Measurements from ENCODE around the gene LRRC36. TPM values are rescaled to one million over a fixed set of nuclear protein-coding genes. Genes with fewer than 3 reads are reported as not detected.

Gene LRRC36
- total RNA-seq, 1 experiment from 2014 or later, result 0.13 TPM

- Mint-ChIP-seq H3K27me3 (ENCODE audit: low read depth) (peaks cover 30% of the 10 kb centered on the region), H3K4me1 (peaks cover 15% of the 10 kb centered on the region), H3K36me3 (no peaks in the 10 kb centered on the region), H3K27ac (no peak overlapping the region), H3K9me3 (no peaks in the 10 kb centered on the region), H3K4me3 (no peak overlapping the region)
- CTCF ChIA-PET, result interaction anchor here (0.6 to 5.1 kb wide), 9 partner anchors 12 to 123 kb away, joined by 3 to 44 read pairs (median 4); partner anchors contain the start of genes KCTD19 and LRRC36
- TF ChIP-seq MYBL2 (CRISPR knock-in tag; IDR thresholded peaks at IDR 0.05), result no peak
- no peak for TF ChIP-seq CREB1 (CRISPR knock-in tag; IDR thresholded peaks at IDR 0.05)
- TF ChIP-seq KAT7 (CRISPR knock-in tag; IDR thresholded peaks at IDR 0.05; ENCODE audit: borderline replicate concordance), result no peak
- TF ChIP-seq ZNF396 (CRISPR knock-in tag; IDR thresholded peaks at IDR 0.05; ENCODE audit: borderline replicate concordance), result no peak
- TF ChIP-seq, protein P1, sequence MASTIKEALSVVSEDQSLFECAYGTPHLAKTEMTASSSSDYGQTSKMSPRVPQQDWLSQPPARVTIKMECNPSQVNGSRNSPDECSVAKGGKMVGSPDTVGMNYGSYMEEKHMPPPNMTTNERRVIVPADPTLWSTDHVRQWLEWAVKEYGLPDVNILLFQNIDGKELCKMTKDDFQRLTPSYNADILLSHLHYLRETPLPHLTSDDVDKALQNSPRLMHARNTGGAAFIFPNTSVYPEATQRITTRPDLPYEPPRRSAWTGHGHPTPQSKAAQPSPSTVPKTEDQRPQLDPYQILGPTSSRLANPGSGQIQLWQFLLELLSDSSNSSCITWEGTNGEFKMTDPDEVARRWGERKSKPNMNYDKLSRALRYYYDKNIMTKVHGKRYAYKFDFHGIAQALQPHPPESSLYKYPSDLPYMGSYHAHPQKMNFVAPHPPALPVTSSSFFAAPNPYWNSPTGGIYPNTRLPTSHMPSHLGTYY (CRISPR knock-in tag; IDR thresholded peaks at IDR 0.05), result no peak
- no peak for TF ChIP-seq HMGA2 (CRISPR knock-in tag; IDR thresholded peaks at IDR 0.05)
- TF ChIP-seq FOXK1 (CRISPR knock-in tag; IDR thresholded peaks at IDR 0.05), result no peak
- TF ChIP-seq CBFB (CRISPR knock-in tag; IDR thresholded peaks at IDR 0.05; ENCODE audit: low read depth), result no peak
- no peak for TF ChIP-seq EMX1 (CRISPR knock-in tag; IDR thresholded peaks at IDR 0.05)
- no peak for TF ChIP-seq CDX4 (CRISPR knock-in tag; IDR thresholded peaks at IDR 0.05; ENCODE audit: borderline replicate concordance)
- no peak for TF ChIP-seq SOX15 (CRISPR knock-in tag; IDR thresholded peaks at IDR 0.05)
- TF ChIP-seq, protein P2, sequence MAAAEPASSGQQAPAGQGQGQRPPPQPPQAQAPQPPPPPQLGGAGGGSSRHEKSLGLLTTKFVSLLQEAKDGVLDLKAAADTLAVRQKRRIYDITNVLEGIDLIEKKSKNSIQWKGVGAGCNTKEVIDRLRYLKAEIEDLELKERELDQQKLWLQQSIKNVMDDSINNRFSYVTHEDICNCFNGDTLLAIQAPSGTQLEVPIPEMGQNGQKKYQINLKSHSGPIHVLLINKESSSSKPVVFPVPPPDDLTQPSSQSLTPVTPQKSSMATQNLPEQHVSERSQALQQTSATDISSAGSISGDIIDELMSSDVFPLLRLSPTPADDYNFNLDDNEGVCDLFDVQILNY (CRISPR knock-in tag; IDR thresholded peaks at IDR 0.05), result no peak
- ATAC-seq (peak; percentile 57), DNase-seq (ENCODE audit: low spot score) (no peak)
- POLR2A ChIA-PET, result no interaction called here
Measured at GRCh38 chr16:67387479-67388079, 61.0 kb downstream of the LRRC36 start.

GRCh38 chr16:67388191-67388590, 61.6 kb downstream of the LRRC36 start:
- Mint-ChIP-seq H3K9me3 (no peaks in the 10 kb centered on the region), H3K4me3 (no peak overlapping the region), H3K27me3 (ENCODE audit: low read depth) (peaks cover 36% of the 10 kb centered on the region), H3K4me1 (peaks cover 15% of the 10 kb centered on the region), H3K27ac (no peak overlapping the region), H3K36me3 (no peaks in the 10 kb centered on the region)
- DNase-seq (ENCODE audit: low spot score) (no peak), ATAC-seq (no peak)
- CTCF ChIA-PET, result interaction anchor here (0.6 to 5.1 kb wide), 11 partner anchors 9 to 123 kb away, joined by 3 to 44 read pairs (median 4); partner anchors contain the start of genes KCTD19 and LRRC36
- POLR2A ChIA-PET, result interaction anchor here (0.6 to 0.8 kb wide), 2 partner anchors 21 to 61 kb away, joined by 3 to 5 read pairs; no protein-coding TSS in a partner anchor
- no peak for TF ChIP-seq ZNF121 (CRISPR knock-in tag; IDR thresholded peaks at IDR 0.05)
- TF ChIP-seq, protein P1 (CRISPR knock-in tag; IDR thresholded peaks at IDR 0.05), result no peak

- Mint-ChIP-seq H3K4me3 (no peak overlapping the region), H3K36me3 (no peaks in the 10 kb centered on the region), H3K9me3 (no peaks in the 10 kb centered on the region), H3K4me1 (peaks cover 15% of the 10 kb centered on the region), H3K27me3 (ENCODE audit: low read depth) (peaks cover 40% of the 10 kb centered on the region), H3K27ac (no peak overlapping the region)
- ChIA-PET CTCF (interaction anchor here (0.6 to 5.1 kb wide), 9 partner anchors 9 to 558 kb away, joined by 3 to 44 read pairs (median 4); partner anchors contain the start of genes KCTD19, LRRC36 and NAE1), POLR2A (interaction anchor here (0.6 to 0.8 kb wide), 2 partner anchors 22 to 61 kb away, joined by 3 to 5 read pairs; no protein-coding TSS in a partner anchor)
- DNase-seq (ENCODE audit: low spot score), result no peak
- ATAC-seq, result no peak
- no peak for TF ChIP-seq RELA (CRISPR knock-in tag; IDR thresholded peaks at IDR 0.05; ENCODE audit: borderline replicate concordance)
- no peak for TF ChIP-seq ETV6 (CRISPR knock-in tag; IDR thresholded peaks at IDR 0.05)
- TF ChIP-seq AFF4 (CRISPR knock-in tag; IDR thresholded peaks at IDR 0.05; ENCODE audit: borderline replicate concordance), result no peak
- TF ChIP-seq NFYB (CRISPR knock-in tag; conservative IDR thresholded peaks at IDR 0.05; ENCODE audit: low read depth), result no peak
- no peak for TF ChIP-seq ZNF219 (CRISPR knock-in tag; IDR thresholded peaks at IDR 0.05; ENCODE audit: borderline replicate concordance)
- TF ChIP-seq ZNF281 (CRISPR knock-in tag; IDR thresholded peaks at IDR 0.05), result no peak
Measured at GRCh38 chr16:67388591-67388990, 62.0 kb downstream of the LRRC36 start.

Measured in WTC11 (cell line).